HepG2 (cell line): Measurements from ENCODE around the gene SLC16A5. TPM values are rescaled to one million over a fixed set of nuclear protein-coding genes. Genes with fewer than 3 reads are reported as not detected.

Experiments used
- ADNP ChIP-seq: sonication (generic); formaldehyde crosslinking; IDR thresholded peaks from 2 replicates; pipeline ENCODE4 v1.4.0; 2020; ENCODE audit warnings: missing genetic modification reagents
- ATM ChIP-seq: fragments of 450-650 bp; IDR thresholded peaks from 2 replicates; pipeline ENCODE4 v1.7.1; 2017; ENCODE audit warnings: mild to moderate bottlenecking, borderline replicate concordance
- BRD4 ChIP-seq: sonication (generic); formaldehyde crosslinking; IDR thresholded peaks from 2 replicates; pipeline ENCODE4 v1.4.0; 2020; ENCODE audit warnings: missing genetic modification reagents
- FOXA3 ChIP-seq: IDR thresholded peaks from 2 replicates; pipeline ENCODE4 v1.6.1; 2016; ENCODE audit warnings: missing genetic modification reagents, missing compliant biosample characterization
- GABPB1 ChIP-seq: IDR thresholded peaks from 2 replicates; pipeline ENCODE4 v1.6.1; 2016; ENCODE audit warnings: mild to moderate bottlenecking, missing genetic modification reagents, moderate library complexity, missing compliant biosample characterization
- GLI4 ChIP-seq: sonication (generic); formaldehyde crosslinking; IDR thresholded peaks from 2 replicates; pipeline ENCODE4 v1.5.1; 2020; ENCODE audit warnings: missing genetic modification reagents, mild to moderate bottlenecking, moderate library complexity, borderline replicate concordance
- GPN1 ChIP-seq: sonication (generic); formaldehyde crosslinking; IDR thresholded peaks from 2 replicates; pipeline ENCODE4 v1.5.1; 2020; ENCODE audit warnings: missing genetic modification reagents, borderline replicate concordance
- HNF1B ChIP-seq: sonication (generic); formaldehyde crosslinking; IDR thresholded peaks from 2 replicates; pipeline ENCODE4 v1.5.1; 2020; ENCODE audit warnings: mild to moderate bottlenecking, moderate library complexity, missing genetic modification reagents
- ISX ChIP-seq: sonication (generic); formaldehyde crosslinking; conservative IDR thresholded peaks from 2 replicates; pipeline ENCODE4 v1.5.0; 2020; ENCODE audit warnings: missing genetic modification reagents
- SIX1 ChIP-seq: sonication (generic); formaldehyde crosslinking; IDR thresholded peaks from 2 replicates; pipeline ENCODE4 v1.4.0; 2020; ENCODE audit warnings: missing genetic modification reagents, borderline replicate concordance
- TIGD3 ChIP-seq: sonication (generic); formaldehyde crosslinking; IDR thresholded peaks from 2 replicates; pipeline ENCODE4 v1.5.1; 2020; ENCODE audit warnings: mild to moderate bottlenecking, missing genetic modification reagents, borderline replicate concordance
- TRAFD1 ChIP-seq: sonication (generic); formaldehyde crosslinking; IDR thresholded peaks from 2 replicates; pipeline ENCODE4 v1.5.1; 2020; ENCODE audit warnings: missing genetic modification reagents, mild to moderate bottlenecking, borderline replicate concordance
- XBP1 ChIP-seq: sonication (generic); formaldehyde crosslinking; IDR thresholded peaks from 2 replicates; pipeline ENCODE4 v1.5.0; 2020; ENCODE audit warnings: missing genetic modification reagents
- ZBTB33 ChIP-seq: sonication (generic); formaldehyde crosslinking; IDR thresholded peaks from 2 replicates; pipeline ENCODE4 v1.4.0; 2020; ENCODE audit warnings: missing genetic modification reagents
- ZFP36L1 ChIP-seq: sonication (generic); formaldehyde crosslinking; IDR thresholded peaks from 2 replicates; pipeline ENCODE4 v1.8.0; 2022; ENCODE audit warnings: mild to moderate bottlenecking, missing genetic modification reagents, moderate library complexity
- ZNF496 ChIP-seq: sonication (generic); formaldehyde crosslinking; IDR thresholded peaks from 2 replicates; pipeline ENCODE4 v1.8.1; 2023; ENCODE audit warnings: mild to moderate bottlenecking, moderate library complexity, missing genetic modification reagents; ENCODE audit not compliant: insufficient replicate concordance
- ZNF550 ChIP-seq: sonication (generic); formaldehyde crosslinking; IDR thresholded peaks from 2 replicates; pipeline ENCODE4 v1.4.0; 2020; ENCODE audit warnings: mild to moderate bottlenecking, missing genetic modification reagents, borderline replicate concordance
- ZNF619 ChIP-seq: sonication (generic); formaldehyde crosslinking; IDR thresholded peaks from 2 replicates; pipeline ENCODE4 v1.4.0; 2020; ENCODE audit warnings: mild to moderate bottlenecking, missing genetic modification reagents
- ZNF740 ChIP-seq: sonication (generic); formaldehyde crosslinking; IDR thresholded peaks from 2 replicates; pipeline ENCODE4 v1.4.0; 2020; ENCODE audit warnings: missing genetic modification reagents
- ZNF772 ChIP-seq: sonication (generic); formaldehyde crosslinking; IDR thresholded peaks from 2 replicates; pipeline ENCODE4 v1.5.0; 2020; ENCODE audit warnings: mild to moderate bottlenecking, missing genetic modification reagents
- ZNF878 ChIP-seq: sonication (generic); formaldehyde crosslinking; IDR thresholded peaks from 2 replicates; pipeline ENCODE4 v1.8.1; 2023; ENCODE audit warnings: mild to moderate bottlenecking, missing genetic modification reagents, moderate library complexity
- polyA plus RNA-seq, 8 experiments: library from polyadenylated mRNA; depleted of rRNA in 3 of 8; stranded (reverse) in 7 of 8; unstranded in 1 of 8; fragments of >200 nt; fragmentation: Illumina TruSeq in 4 of 8; extraction: Trizol in 4 of 8; gene quantifications; 2 replicates each; pipeline versions ENCODE4 v1.2.1 to v1.2.3, GENCODE V29; 2011 to 2016; ENCODE audit warnings: low read depth in 4 of 8, missing spikeins in 1 of 8, mixed read lengths in 1 of 8; ENCODE audit not compliant: insufficient read depth in 1 of 8
- total RNA-seq, 5 experiments: library from RNA; depleted of rRNA; stranded (reverse); fragments of >200 nt; fragmentation: Illumina TruSeq; extraction: Trizol; gene quantifications; 2 replicates each; pipeline ENCODE4 v1.2.3, GENCODE V29; 2016; ENCODE audit warnings: low read depth in 1 of 5

The SLC16A5 gene
- total and polyA plus RNA-seq, 2 of the 13 experiments (the other 11 are each of a cell fraction or from before 2014, with no cell fraction given), result 0.69 to 5.6 TPM

- TF ChIP-seq TRAFD1 (CRISPR knock-in tag) (peak; percentile 40; the same call in 1 of the 2 replicates), BRD4 (CRISPR knock-in tag) (no peak), XBP1 (CRISPR knock-in tag) (no peak), ZNF496 (CRISPR knock-in tag) (no peak), GPN1 (CRISPR knock-in tag) (no peak), GLI4 (CRISPR knock-in tag) (0 out of 2 replicates have a peak, but pooled peaks have one; percentile 49), ZNF740 (no peak), ZNF550 (CRISPR knock-in tag) (0 out of 2 replicates have a peak, but pooled peaks have one; percentile 81), ZNF772 (CRISPR knock-in tag) (peak; percentile 68), ADNP (CRISPR knock-in tag) (no peak; the same call in 1 of the 2 replicates), SIX1 (no peak), HNF1B (CRISPR knock-in tag) (peak; percentile 55; the same call in 1 of the 2 replicates), ZNF619 (0 out of 2 replicates have a peak, but pooled peaks have one; percentile 39), ZFP36L1 (CRISPR knock-in tag) (peak; percentile 84; the same call in 1 of the 2 replicates), ZBTB33 (CRISPR knock-in tag) (0 out of 2 replicates have a peak, but pooled peaks have one; percentile 6), GABPB1 (CRISPR knock-in tag) (peak; percentile 40; the same call in 1 of the 2 replicates), TIGD3 (0 out of 2 replicates have a peak, but pooled peaks have one; percentile 12), FOXA3 (CRISPR knock-in tag) (peak; percentile 86), ZNF878 (CRISPR knock-in tag) (no peak), ISX (no peak), ATM (no peak)
Observed at GRCh38 chr17:75086496-75087181, 1.1 kb upstream of the SLC16A5 start (continued).
